ENCODE results near the gene ITGA2B. TPM values are rescaled to one million over a fixed set of nuclear protein-coding genes. Genes with fewer than 3 reads are reported as not detected.
"Not testable (repeated sequence)": the region's sequence is repeated elsewhere in the genome, so short reads cannot be mapped to it uniquely, and the experiment has no call there.

The ITGA2B gene
- total and polyA plus RNA-seq, 5 donors, result 3.4 to 14.3 (median 7.5) TPM

GRCh38 chr17:44349553-44350070, 39.8 kb downstream of the ITGA2B start:
- Histone ChIP-seq H3K27me3 (ENCODE audit: control insufficient read depth, insufficient read depth) (no peaks in the 10 kb centered on the region), H3K9me3 (ENCODE audit: control insufficient read depth, low read length) (no peaks in the 10 kb centered on the region), H3K27ac (ENCODE audit: low read length) (no peak overlapping the region), H3K4me1 (ENCODE audit: control insufficient read depth, insufficient read depth, low read length) (no peaks in the 10 kb centered on the region), H3K4me3 (ENCODE audit: low read length) (no peak overlapping the region)
- DNase-seq (peak in 2 of 3 donors; percentile 44 to 53), ATAC-seq (no peak)
- intact Hi-C loops (cut with DNase I), result no loop called here
- WGBS, result 90% methylated on average over 12 of the region's 12 CpGs

- 87% methylated on average over 6 of the region's 6 CpGs for WGBS
- H3K9me3 ChIP-seq (ENCODE audit: control insufficient read depth, low read length), result no peaks in the 10 kb centered on the region
- ATAC-seq (no peak), DNase-seq (peak in 1 of 3 donors; percentile 56)
- no peaks in the 10 kb centered on the region for H3K4me1 ChIP-seq (ENCODE audit: control insufficient read depth, insufficient read depth, low read length)
- no peaks in the 10 kb centered on the region for H3K27me3 ChIP-seq (ENCODE audit: control insufficient read depth, insufficient read depth)
- no peak overlapping the region for H3K4me3 ChIP-seq (ENCODE audit: low read length)
- intact Hi-C loops (cut with DNase I), result no loop called here
- no peak overlapping the region for H3K27ac ChIP-seq (ENCODE audit: low read length)
Observed at GRCh38 chr17:44348988-44349364, 40.5 kb downstream of the ITGA2B start.

- WGBS, result 77% methylated on average over 9 of the region's 9 CpGs
- ATAC-seq, result no peak
- DNase-seq, result peak in 2 of 3 donors; percentile 59 to 76
- intact Hi-C loops (cut with DNase I), result no loop called here
- H3K4me1 ChIP-seq (ENCODE audit: control insufficient read depth, insufficient read depth, low read length), result no peaks in the 10 kb centered on the region
- no peak overlapping the region for H3K27ac ChIP-seq (ENCODE audit: low read length)
- no peaks in the 10 kb centered on the region for H3K27me3 ChIP-seq (ENCODE audit: control insufficient read depth, insufficient read depth)
- no peaks in the 10 kb centered on the region for H3K9me3 ChIP-seq (ENCODE audit: control insufficient read depth, low read length)
- no peak overlapping the region for H3K4me3 ChIP-seq (ENCODE audit: low read length)
Observed at GRCh38 chr17:44348234-44348987, 41.0 kb downstream of the ITGA2B start.

- intact Hi-C loops (cut with DNase I); H3K4me3 ChIP-seq (ENCODE audit: low read length); H3K27me3 ChIP-seq (ENCODE audit: control insufficient read depth, insufficient read depth); H3K27ac ChIP-seq (ENCODE audit: low read length); H3K4me1 ChIP-seq (ENCODE audit: control insufficient read depth, insufficient read depth, low read length); ATAC-seq; H3K9me3 ChIP-seq (ENCODE audit: control insufficient read depth, low read length): not testable (repeated sequence)
- WGBS, result 85% methylated on average over 18 of the region's 18 CpGs
- DNase-seq, result peak in 1 of 3 donors; percentile 20
Observed at GRCh38 chr17:44347206-44348055, 42.0 kb downstream of the ITGA2B start.

GRCh38 chr17:44346064-44346844, 43.2 kb downstream of the ITGA2B start:
- Histone ChIP-seq H3K4me1 (ENCODE audit: control insufficient read depth, insufficient read depth, low read length) (no peaks in the 10 kb centered on the region), H3K27ac (ENCODE audit: low read length) (peak overlapping the region; percentile 90), H3K4me3 (ENCODE audit: low read length) (no peak overlapping the region), H3K9me3 (ENCODE audit: control insufficient read depth, low read length) (no peaks in the 10 kb centered on the region), H3K27me3 (ENCODE audit: control insufficient read depth, insufficient read depth) (no peaks in the 10 kb centered on the region)
- 73% methylated on average over 13 of the region's 13 CpGs for WGBS
- intact Hi-C loops (cut with DNase I), result no loop called here
- ATAC-seq, result no peak
- DNase-seq, result peak in 1 of 3 donors; percentile 41

GRCh38 chr17:44345454-44346026, 43.9 kb downstream of the ITGA2B start:
- intact Hi-C loops (cut with DNase I), result no loop called here
- peak in 2 of 3 donors; percentile 57 to 73 for DNase-seq
- ATAC-seq, result peak; percentile 17 to 44

GRCh38 chr17:44344939-44345453, 44.5 kb downstream of the ITGA2B start, which contains the start of gene GRN:
GRN (plus strand) TSS chr17:44345302; CDS start chr17:44349165, 3,863 bp downstream.
- ATAC-seq (peak; percentile 98), DNase-seq (peak; percentile 92 to 97 (median 94))
- Histone ChIP-seq H3K9me3 (ENCODE audit: control insufficient read depth, low read length) (no peaks in the 10 kb centered on the region), H3K4me3 (ENCODE audit: low read length) (peak within 1 kb of the TSS; percentile 85), H3K27ac (ENCODE audit: low read length) (peak within 1 kb of the TSS; percentile 90), H3K27me3 (ENCODE audit: control insufficient read depth, insufficient read depth) (no peaks in the 10 kb centered on the region), H3K4me1 (ENCODE audit: control insufficient read depth, insufficient read depth, low read length) (no peaks in the 10 kb centered on the region)
- intact Hi-C loops (cut with DNase I), result no loop called here
- WGBS, result under 1% methylated on average over 26 of the region's 26 CpGs

More at GRCh38 chr17:44345454-44346026, 43.9 kb downstream of the ITGA2B start:
- peak overlapping the region; percentile 90 for H3K27ac ChIP-seq (ENCODE audit: low read length)
- H3K4me3 ChIP-seq (ENCODE audit: low read length), result peak overlapping the region; percentile 85
- no peaks in the 10 kb centered on the region for H3K4me1 ChIP-seq (ENCODE audit: control insufficient read depth, insufficient read depth, low read length)
- WGBS, result 1% methylated on average over 21 of the region's 21 CpGs
- no peaks in the 10 kb centered on the region for H3K9me3 ChIP-seq (ENCODE audit: control insufficient read depth, low read length)
- H3K27me3 ChIP-seq (ENCODE audit: control insufficient read depth, insufficient read depth), result no peaks in the 10 kb centered on the region

GRCh38 chr17:44343510-44344209, 45.8 kb downstream of the ITGA2B start:
- intact Hi-C loops (cut with DNase I), result no loop called here
- H3K4me1 ChIP-seq (ENCODE audit: control insufficient read depth, insufficient read depth, low read length), result no peaks in the 10 kb centered on the region
- H3K27ac ChIP-seq (ENCODE audit: low read length), result no peak overlapping the region
- no peak overlapping the region for H3K4me3 ChIP-seq (ENCODE audit: low read length)
- no peak for ATAC-seq
- DNase-seq, result peak in 1 of 3 donors; percentile 30
- H3K27me3 ChIP-seq (ENCODE audit: control insufficient read depth, insufficient read depth), result no peaks in the 10 kb centered on the region
- no peaks in the 10 kb centered on the region for H3K9me3 ChIP-seq (ENCODE audit: control insufficient read depth, low read length)
- WGBS, result 61% methylated on average over 11 of the region's 11 CpGs

- WGBS, result 57% methylated on average over 5 of the region's 5 CpGs
- DNase-seq; H3K27me3 ChIP-seq (ENCODE audit: control insufficient read depth, insufficient read depth); ATAC-seq; H3K27ac ChIP-seq (ENCODE audit: low read length); H3K4me3 ChIP-seq (ENCODE audit: low read length); H3K4me1 ChIP-seq (ENCODE audit: control insufficient read depth, insufficient read depth, low read length); intact Hi-C loops (cut with DNase I); H3K9me3 ChIP-seq (ENCODE audit: control insufficient read depth, low read length): not testable (repeated sequence)
Observed at GRCh38 chr17:44340553-44340952, 48.9 kb downstream of the ITGA2B start.
